Thymus (tissue), 11 donors: Measurements from ENCODE around the gene RFTN1. TPM values are rescaled to one million over a fixed set of nuclear protein-coding genes. Genes with fewer than 3 reads are reported as not detected.

Experiments
- DNase-seq, 9 donors: peaks; one replicate each; pipeline ENCODE4 v3.0.0-alpha.2; 2013; ENCODE audit warnings: low spot score in 9 of 9, low read depth in 6 of 9, missing footprints in 1 of 9
- H3K27ac ChIP-seq, 2 donors: one replicate each; pipeline ENCODE4 v1.5.1; 2013; ENCODE audit warnings: control low read depth in 1 of 2, low read depth in 1 of 2, low read length in 1 of 2, mild to moderate bottlenecking in 1 of 2, moderate library complexity in 1 of 2
- H3K27me3 ChIP-seq, 2 donors: one replicate each; pipeline ENCODE4 v1.5.1; 2013; ENCODE audit warnings: low read length in 1 of 2; ENCODE audit not compliant: control insufficient read depth in 2 of 2, insufficient read depth in 1 of 2
- H3K36me3 ChIP-seq, 2 donors: one replicate each; pipeline ENCODE4 v1.5.1; 2013; ENCODE audit warnings: low read length in 1 of 2, mild to moderate bottlenecking in 1 of 2, moderate library complexity in 1 of 2; ENCODE audit not compliant: control insufficient read depth in 2 of 2, insufficient read depth in 2 of 2
- H3K4me1 ChIP-seq, 2 donors: one replicate each; pipeline ENCODE4 v1.5.1; 2013; ENCODE audit warnings: low read length in 2 of 2; ENCODE audit not compliant: control insufficient read depth in 2 of 2, insufficient read depth in 2 of 2
- H3K4me3 ChIP-seq, 2 donors: one replicate each; pipeline ENCODE4 v1.5.1; 2013; ENCODE audit warnings: low read length in 2 of 2, control low read depth in 1 of 2, mild to moderate bottlenecking in 1 of 2
- H3K9me3 ChIP-seq, 2 donors: one replicate each; pipeline ENCODE4 v1.5.1; 2013; ENCODE audit warnings: low read length in 1 of 2, mild to moderate bottlenecking in 1 of 2; ENCODE audit not compliant: control insufficient read depth in 2 of 2, insufficient read depth in 1 of 2
- WGBS: extraction: QIAGEN DNeasy Blood & Tissue Kit; methylation state at CpG from one replicate; pipeline ENCODE4 v1.1.7; 2013; 5-methylcytosine and 5-hydroxymethylcytosine counted together
- polyA plus RNA-seq: library from polyadenylated mRNA; stranded (reverse); fragments of 200-250 nt; gene quantifications from one replicate; pipeline ENCODE4 v1.2.3, GENCODE V29; 2013
- total RNA-seq: library from RNA; stranded (reverse); fragments of 120-200 nt; gene quantifications from one replicate; pipeline ENCODE4 v1.2.4, GENCODE V29; 2013
- donor health status: healthy.

The RFTN1 gene
- total and polyA plus RNA-seq, 2 donors, result 57.6 to 87.8 TPM

DNA sequence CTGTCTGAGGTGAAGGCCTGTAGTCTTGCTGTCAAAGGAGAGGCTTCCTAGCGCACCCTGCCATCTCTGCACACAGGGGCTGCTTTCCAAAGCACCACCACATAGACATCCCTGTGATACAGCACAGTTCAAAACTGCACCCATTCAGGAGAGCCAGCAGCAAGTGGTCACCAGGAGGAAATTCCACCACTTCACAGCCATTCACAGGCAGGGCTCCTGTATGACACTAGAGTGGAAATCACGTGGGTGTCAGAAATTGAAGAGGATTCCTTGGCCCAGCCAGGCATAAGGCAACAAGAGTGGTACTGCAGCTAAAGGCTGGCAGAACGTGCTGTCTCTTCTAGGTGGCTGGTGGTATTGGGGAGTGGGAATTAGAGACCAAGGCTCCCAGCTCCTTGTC, 102.8 kb downstream of the RFTN1 start:
- 95% methylated on average over 3 of the region's 3 CpGs for WGBS
- no peak overlapping the region for H3K27ac ChIP-seq
- peaks cover 19 to 53% of the 10 kb centered on the region in 2 donors for H3K36me3 ChIP-seq
- H3K4me3 ChIP-seq, result no peak overlapping the region
- peaks cover 11 to 24% of the 10 kb centered on the region in 2 donors for H3K4me1 ChIP-seq
- no peak for DNase-seq
- no peaks in the 10 kb centered on the region for H3K9me3 ChIP-seq
- no peaks in the 10 kb centered on the region for H3K27me3 ChIP-seq

DNA sequence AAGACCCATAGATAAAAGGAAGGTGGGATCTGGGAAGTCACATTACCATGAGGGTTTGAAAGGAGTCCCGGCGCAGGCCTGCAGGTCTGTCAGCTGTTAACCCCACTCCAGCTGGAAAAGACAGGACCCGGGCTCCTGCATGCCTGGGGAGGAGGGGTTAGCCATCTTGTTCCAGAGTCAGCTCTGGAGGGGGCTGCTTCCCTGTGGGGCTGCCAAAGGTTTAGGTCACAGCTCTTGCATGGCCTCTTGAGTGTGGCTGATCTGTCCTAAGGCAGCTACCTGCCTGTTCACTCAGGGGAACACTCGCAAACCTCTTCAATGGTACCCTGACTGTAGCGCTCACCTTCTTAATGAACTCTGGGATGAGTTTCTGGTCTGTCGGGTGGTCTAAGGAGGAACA, 104.5 kb downstream of the RFTN1 start:
- Histone ChIP-seq H3K9me3 (peaks cover 0 to 4% of the 10 kb centered on the region in 2 donors), H3K36me3 (peaks cover 24 to 54% of the 10 kb centered on the region in 2 donors), H3K4me3 (no peak overlapping the region), H3K4me1 (peaks cover 11 to 24% of the 10 kb centered on the region in 2 donors), H3K27ac (no peak overlapping the region), H3K27me3 (no peaks in the 10 kb centered on the region)
- WGBS, result 98% methylated on average over 6 of the region's 6 CpGs
- no peak for DNase-seq

DNA sequence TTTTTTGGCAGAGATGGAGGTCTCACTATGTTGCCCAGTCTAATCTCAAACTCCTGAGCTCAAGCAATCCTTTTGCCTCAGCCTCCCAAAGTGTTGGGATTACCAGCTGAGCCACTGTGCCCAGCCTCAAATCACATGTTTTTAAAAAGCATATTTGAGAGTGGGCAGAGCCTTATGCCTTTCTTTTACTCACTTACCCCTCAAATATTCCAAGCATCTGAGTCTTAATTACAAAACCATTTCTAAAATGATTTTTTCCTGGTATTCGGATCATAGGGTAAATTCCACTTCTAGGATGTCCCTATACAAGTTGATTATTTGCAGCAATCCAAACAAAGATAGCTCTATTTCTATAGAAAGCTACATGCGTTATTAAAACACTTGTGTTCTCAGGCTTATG, 106.1 kb downstream of the RFTN1 start:
- 97% methylated on average over 2 of the region's 2 CpGs for WGBS
- H3K36me3 ChIP-seq, result peaks cover 24 to 57% of the 10 kb centered on the region in 2 donors
- H3K4me1 ChIP-seq, result peaks cover 10 to 21% of the 10 kb centered on the region in 2 donors
- H3K27ac ChIP-seq, result no peak overlapping the region
- no peaks in the 10 kb centered on the region for H3K27me3 ChIP-seq
- H3K9me3 ChIP-seq, result peaks cover 0 to 4% of the 10 kb centered on the region in 2 donors
- H3K4me3 ChIP-seq, result no peak overlapping the region
- DNase-seq, result no peak

DNA sequence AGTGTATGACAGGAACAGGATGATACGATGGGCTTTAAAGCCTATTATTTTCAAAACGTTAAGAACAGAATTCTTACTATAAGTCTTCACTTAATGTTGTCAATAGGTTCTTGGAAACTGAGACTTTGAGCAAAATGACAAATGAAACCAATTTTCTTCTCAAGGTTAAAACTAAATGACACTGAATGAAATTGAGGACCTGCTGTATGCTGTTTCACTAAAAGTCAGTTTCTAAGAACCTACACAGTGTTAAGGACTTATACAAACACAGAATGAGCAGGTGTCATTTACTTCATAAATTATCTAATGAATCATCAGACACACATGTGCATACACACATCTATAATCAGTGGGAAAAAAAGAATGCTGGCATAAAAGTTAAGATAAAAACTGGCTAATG, 106.9 kb downstream of the RFTN1 start:
- no peaks in the 10 kb centered on the region for H3K27me3 ChIP-seq
- no peak overlapping the region for H3K27ac ChIP-seq
- no peak overlapping the region for H3K4me3 ChIP-seq
- peaks cover 30 to 64% of the 10 kb centered on the region in 2 donors for H3K36me3 ChIP-seq
- peaks cover 9 to 23% of the 10 kb centered on the region in 2 donors for H3K4me1 ChIP-seq
- 85% methylated on average over 2 of the region's 2 CpGs for WGBS
- H3K9me3 ChIP-seq, result peaks cover 0 to 4% of the 10 kb centered on the region in 2 donors
- DNase-seq, result no peak

DNA sequence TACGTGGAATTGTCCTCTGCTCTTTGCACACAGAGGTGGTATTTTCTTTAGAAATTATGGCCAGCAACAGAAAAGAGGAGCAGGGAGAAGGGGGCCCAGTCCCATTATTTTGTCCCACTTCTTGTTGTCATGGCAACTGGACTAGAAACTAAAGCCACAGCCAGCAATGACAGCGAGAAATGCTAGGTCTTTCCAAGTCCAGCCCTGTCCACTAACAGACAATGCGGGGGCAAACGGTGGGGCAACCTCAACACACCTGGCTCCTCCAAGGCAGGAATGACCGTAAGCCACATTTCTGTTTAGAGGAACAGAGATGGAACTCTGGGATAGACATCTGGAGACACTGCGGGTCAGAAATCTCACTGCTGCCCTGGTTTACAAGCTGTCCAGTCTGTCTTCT, 107.3 kb downstream of the RFTN1 start:
- WGBS, result 96% methylated on average over 6 of the region's 6 CpGs
- peaks cover 0 to 4% of the 10 kb centered on the region in 2 donors for H3K9me3 ChIP-seq
- H3K36me3 ChIP-seq, result peaks cover 30 to 69% of the 10 kb centered on the region in 2 donors
- peaks cover 5 to 23% of the 10 kb centered on the region in 2 donors for H3K4me1 ChIP-seq
- no peak overlapping the region for H3K27ac ChIP-seq
- no peaks in the 10 kb centered on the region for H3K27me3 ChIP-seq
- no peak overlapping the region for H3K4me3 ChIP-seq
- DNase-seq, result no peak

DNA sequence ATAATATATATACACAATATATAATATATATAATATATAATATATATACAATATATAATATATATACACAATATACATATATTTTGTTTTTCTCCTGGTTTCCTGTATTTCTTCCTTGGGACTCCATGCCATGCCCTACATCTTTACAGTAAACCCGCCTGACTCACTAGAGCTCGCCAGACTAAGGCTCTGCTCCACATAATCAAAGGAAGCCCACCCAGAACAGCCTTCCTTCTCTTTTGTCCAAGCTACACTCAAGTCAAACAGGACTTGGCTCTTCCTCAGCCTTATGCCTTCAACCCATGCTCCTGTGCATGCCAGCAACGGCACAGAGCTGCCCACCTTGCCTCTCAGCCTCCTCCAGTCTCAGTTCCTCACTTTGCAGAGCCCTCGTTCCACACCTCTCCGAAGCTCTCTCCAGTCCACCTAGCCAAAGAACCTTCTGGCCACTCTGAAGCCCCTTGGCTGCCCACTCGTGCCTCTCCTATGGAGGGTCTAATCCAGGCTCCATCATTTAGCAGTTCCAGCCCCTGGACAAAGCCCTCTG, 109.1 kb downstream of the RFTN1 start:
- Histone ChIP-seq H3K9me3 (peaks cover 0 to 4% of the 10 kb centered on the region in 2 donors), H3K4me1 (peaks cover 12 to 27% of the 10 kb centered on the region in 2 donors), H3K27ac (no peak overlapping the region), H3K27me3 (no peaks in the 10 kb centered on the region), H3K36me3 (peaks cover 30 to 79% of the 10 kb centered on the region in 2 donors), H3K4me3 (no peak overlapping the region)
- DNase-seq, result peak in 1 of 9 donors; percentile 38
- WGBS, result 98% methylated on average over 6 of the region's 6 CpGs

DNA sequence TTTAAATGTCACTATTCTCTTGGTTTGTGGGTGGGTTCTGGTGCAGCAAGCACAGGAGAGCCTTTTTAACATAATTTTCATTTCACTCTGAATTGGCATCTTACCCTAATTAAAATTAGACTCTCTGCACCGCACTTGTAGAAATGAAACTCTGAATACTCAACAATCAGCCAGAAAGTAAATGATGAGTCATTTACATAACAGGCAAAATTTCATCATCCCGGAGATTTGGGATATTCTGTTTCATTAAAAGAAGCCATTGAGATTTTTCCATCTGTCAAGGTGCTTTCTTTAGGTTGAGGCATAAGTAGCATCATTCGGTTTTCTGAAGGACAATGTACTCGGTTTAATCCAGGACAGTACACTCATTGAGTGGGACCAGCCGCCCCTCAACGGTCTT, 111.0 kb downstream of the RFTN1 start:
- 96% methylated on average over 6 of the region's 6 CpGs for WGBS
- H3K36me3 ChIP-seq, result peaks cover 15 to 70% of the 10 kb centered on the region in 2 donors
- peaks cover 15 to 26% of the 10 kb centered on the region in 2 donors for H3K4me1 ChIP-seq
- H3K4me3 ChIP-seq, result no peak overlapping the region
- peaks cover 0 to 4% of the 10 kb centered on the region in 2 donors for H3K9me3 ChIP-seq
- H3K27ac ChIP-seq, result peak overlapping the region in 1 of 2 donors; percentile 1
- DNase-seq, result no peak
- no peaks in the 10 kb centered on the region for H3K27me3 ChIP-seq

DNA sequence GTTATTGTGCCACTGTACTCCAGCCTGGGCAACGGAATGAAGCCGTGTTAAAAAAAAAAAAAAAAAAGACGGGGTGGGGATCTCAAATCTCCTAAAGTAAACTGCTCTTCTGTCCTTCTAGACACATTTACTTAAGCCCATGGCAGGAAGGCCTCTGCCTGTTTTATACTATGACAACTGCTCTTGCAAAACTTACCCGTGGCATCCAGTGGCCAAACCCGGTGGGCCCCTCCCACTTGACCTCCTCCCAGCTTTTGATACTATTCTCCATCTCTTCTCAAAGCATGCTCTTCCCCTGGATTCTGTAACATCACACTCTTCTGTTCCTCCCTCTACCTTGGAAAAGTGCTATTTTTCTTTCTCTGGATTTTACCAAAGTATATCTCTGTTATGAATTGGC, 112.2 kb downstream of the RFTN1 start:
- no peak for DNase-seq
- Histone ChIP-seq H3K4me1 (peaks cover 15 to 20% of the 10 kb centered on the region in 2 donors), H3K36me3 (peaks cover 15 to 70% of the 10 kb centered on the region in 2 donors), H3K4me3 (no peak overlapping the region), H3K27me3 (no peaks in the 10 kb centered on the region), H3K27ac (no peak overlapping the region), H3K9me3 (peaks cover 0 to 4% of the 10 kb centered on the region in 2 donors)
- WGBS, result 98% methylated on average over 5 of the region's 5 CpGs

DNA sequence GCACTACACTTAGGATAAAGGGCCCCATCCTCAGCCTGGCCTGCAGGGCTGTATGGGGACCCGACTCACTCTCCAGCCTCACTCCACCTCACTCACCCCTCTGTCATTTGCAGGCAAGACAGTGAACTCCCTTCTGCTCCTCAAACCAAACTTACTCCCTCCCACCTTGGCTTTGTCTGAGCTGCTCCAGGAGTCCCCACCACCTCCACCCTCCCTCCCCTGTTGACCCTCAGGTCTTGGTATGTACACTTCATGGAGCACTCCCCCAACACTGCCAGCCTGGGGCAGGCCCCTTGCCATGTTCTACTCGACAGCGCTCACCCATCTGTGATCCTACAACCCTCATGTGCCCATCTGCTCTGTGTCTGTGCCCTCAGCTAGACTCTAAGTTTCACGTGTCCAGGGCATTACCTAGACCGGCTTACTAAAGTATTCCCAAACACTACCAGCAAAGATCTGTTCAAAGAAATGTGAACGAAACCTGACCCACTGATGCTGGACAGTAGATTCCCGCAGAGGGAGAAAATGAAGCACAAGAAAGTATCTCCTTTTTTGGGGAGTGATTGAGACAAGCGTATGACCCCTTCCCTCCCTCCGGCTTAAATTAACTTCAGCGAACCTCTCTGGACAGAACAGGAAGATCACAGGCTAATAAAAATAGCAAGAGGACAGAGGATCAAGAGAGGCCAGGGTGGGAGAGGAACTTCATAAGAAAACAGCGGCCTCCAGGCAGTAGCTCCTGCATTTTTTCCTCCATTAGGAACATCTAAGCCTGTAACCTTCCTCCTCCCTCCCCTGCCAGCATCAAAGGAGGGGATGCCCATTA, 113.2 kb downstream of the RFTN1 start:
- peaks cover 15 to 63% of the 10 kb centered on the region in 2 donors for H3K36me3 ChIP-seq
- no peaks in the 10 kb centered on the region for H3K27me3 ChIP-seq
- H3K4me1 ChIP-seq, result peaks cover 15 to 20% of the 10 kb centered on the region in 2 donors
- no peak overlapping the region for H3K4me3 ChIP-seq
- H3K9me3 ChIP-seq, result peaks cover 0 to 4% of the 10 kb centered on the region in 2 donors
- 97% methylated on average over 11 of the region's 11 CpGs for WGBS
- no peak for DNase-seq
- H3K27ac ChIP-seq, result peak overlapping the region; percentile 33 to 56
